Measurements from ENCODE around the gene OPA1. TPM values are rescaled to one million over a fixed set of nuclear protein-coding genes. Genes with fewer than 3 reads are reported as not detected.

The OPA1 gene
- total RNA-seq, 1 donor, result 91.5 TPM

DNA sequence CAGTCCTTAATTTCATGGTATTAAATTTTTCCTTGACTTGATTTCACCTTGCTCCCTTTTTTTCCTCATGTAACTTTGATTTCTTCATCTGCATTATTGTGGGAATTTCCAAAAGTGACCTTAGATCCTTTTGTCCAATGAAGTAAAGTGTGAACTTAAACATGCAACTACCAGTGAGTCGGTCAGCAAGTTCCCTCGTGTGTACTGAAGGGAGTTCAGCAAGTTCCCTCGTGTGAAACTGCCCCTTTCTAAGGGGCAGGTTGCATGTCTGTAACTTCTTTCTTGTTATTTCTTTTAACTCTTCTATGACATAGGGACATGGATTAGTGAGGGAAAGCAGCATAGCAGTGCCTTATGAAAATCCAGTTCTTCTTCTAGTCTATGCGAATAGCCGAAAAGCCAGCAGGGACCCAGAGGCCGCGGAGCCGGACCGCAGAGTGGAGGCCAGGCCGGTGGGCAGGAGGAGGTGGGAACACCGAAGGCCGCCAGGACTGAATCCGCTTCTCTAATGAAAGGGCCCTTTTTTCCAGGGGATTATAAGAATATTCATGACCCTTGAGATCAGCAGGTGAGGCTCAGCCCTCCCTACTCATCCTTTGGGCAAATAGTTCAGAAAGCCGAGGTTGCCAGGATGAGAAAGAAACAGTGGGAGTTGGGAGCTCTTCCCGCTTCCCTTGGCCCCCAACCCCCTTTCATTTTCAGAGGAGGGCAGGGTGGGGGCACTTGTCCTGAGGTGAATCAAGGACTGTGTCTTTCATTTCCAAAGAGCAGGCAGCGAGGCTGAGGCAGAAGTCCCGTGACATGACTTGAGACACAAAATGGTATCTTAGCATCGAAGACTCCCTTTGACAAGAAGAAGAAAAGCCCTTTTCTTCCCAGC is 117.5 kb downstream of the OPA1 start:
- H3K4me3 ChIP-seq (ENCODE audit: low read depth, low read length), result no peak overlapping the region
- TF ChIP-seq, protein P1, sequence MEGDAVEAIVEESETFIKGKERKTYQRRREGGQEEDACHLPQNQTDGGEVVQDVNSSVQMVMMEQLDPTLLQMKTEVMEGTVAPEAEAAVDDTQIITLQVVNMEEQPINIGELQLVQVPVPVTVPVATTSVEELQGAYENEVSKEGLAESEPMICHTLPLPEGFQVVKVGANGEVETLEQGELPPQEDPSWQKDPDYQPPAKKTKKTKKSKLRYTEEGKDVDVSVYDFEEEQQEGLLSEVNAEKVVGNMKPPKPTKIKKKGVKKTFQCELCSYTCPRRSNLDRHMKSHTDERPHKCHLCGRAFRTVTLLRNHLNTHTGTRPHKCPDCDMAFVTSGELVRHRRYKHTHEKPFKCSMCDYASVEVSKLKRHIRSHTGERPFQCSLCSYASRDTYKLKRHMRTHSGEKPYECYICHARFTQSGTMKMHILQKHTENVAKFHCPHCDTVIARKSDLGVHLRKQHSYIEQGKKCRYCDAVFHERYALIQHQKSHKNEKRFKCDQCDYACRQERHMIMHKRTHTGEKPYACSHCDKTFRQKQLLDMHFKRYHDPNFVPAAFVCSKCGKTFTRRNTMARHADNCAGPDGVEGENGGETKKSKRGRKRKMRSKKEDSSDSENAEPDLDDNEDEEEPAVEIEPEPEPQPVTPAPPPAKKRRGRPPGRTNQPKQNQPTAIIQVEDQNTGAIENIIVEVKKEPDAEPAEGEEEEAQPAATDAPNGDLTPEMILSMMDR (IDR thresholded peaks at IDR 0.05; ENCODE audit: insufficient read depth, low read depth, low read length), result no peak
- no peak for DNase-seq (ENCODE audit: low read depth)

DNA sequence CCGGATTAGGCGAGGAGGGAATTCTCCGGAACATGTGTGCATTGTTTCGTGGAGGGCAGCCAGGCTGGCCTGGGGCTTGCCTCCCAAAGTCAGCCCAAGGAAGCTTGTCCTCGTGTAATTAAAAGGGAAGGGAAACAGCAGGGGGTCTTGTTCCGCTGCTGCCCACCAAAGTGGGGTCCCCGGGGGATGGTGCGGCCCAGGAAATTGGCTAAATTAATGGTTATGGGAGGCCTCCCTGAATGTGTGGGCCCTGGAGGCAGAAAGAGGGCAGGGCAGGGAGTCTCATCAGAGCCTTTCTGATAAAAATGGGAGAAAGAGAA is 118.1 kb downstream of the OPA1 start:
- H3K4me3 ChIP-seq (ENCODE audit: low read depth, low read length), result no peak overlapping the region
- DNase-seq (ENCODE audit: low read depth), result no peak
- TF ChIP-seq, protein P1 (IDR thresholded peaks at IDR 0.05; ENCODE audit: insufficient read depth, low read depth, low read length), result no peak

GRCh38 chr3:193711523-193711963 is 118.5 kb downstream of the OPA1 start:
- TF ChIP-seq, protein P1 (IDR thresholded peaks at IDR 0.05; ENCODE audit: insufficient read depth, low read depth, low read length), result no peak
- H3K4me3 ChIP-seq (ENCODE audit: low read depth, low read length), result no peak overlapping the region
- DNase-seq (ENCODE audit: low read depth), result no peak

DNA sequence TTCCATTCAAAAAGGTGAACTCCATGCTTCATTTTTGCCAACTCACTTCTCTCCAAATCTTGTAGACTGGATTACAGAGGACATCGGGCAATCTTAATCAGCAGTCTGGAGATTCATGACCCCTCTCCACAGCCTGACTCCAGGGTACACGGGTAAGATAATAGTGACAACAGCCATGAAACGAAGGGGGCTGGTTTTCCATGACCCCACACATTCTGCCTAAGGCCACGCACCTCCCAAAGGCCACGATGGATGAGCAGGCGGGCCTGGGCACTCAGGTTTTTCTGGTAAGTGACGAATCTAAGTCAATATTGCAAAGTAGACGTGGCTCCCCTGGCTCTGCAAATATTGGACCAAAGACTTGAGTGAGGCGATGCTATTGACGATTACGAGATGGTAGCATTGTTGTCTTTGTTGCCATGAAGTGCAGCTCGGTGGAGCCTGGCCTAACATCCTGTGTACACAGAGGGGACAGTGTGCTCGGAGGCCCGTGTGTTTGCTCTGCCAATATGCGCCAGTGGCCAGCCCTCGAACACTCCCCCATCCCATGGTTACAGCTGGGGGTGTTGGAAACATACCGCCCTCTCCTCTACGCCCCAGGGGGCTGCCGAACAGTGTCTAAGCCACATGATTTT is 119.1 kb downstream of the OPA1 start:
- no peak overlapping the region for H3K4me3 ChIP-seq (ENCODE audit: low read depth, low read length)
- DNase-seq (ENCODE audit: low read depth), result no peak
- TF ChIP-seq, protein P1 (IDR thresholded peaks at IDR 0.05; ENCODE audit: insufficient read depth, low read depth, low read length), result no peak

DNA sequence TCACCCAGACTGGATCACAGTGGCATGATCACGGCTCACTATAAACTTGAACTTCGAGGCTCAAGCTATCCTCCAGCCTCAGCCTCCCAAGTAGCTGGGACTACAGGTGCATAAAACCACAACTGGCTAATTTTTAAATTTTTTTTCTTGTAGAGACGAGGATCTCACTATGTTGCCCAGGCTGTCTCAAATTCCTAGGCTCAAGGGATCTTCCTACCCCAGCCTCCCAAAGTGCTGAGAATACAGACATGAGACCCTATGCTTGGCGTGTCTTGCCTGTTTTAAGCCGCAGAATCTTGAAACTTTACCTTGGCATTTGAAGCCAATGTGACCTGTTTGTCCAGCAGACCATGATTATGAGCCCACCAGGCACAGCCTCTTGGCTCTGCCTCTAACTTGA is 119.9 kb downstream of the OPA1 start:
- no peak overlapping the region for H3K4me3 ChIP-seq (ENCODE audit: low read depth, low read length)
- TF ChIP-seq, protein P1 (IDR thresholded peaks at IDR 0.05; ENCODE audit: insufficient read depth, low read depth, low read length), result no peak
- DNase-seq (ENCODE audit: low read depth), result no peak

- H3K4me3 ChIP-seq (ENCODE audit: low read depth, low read length), result no peak overlapping the region
- TF ChIP-seq, protein P1 (IDR thresholded peaks at IDR 0.05; ENCODE audit: insufficient read depth, low read depth, low read length), result no peak
- DNase-seq (ENCODE audit: low read depth), result no peak
Observed at GRCh38 chr3:193714523-193715137, 121.6 kb downstream of the OPA1 start.

Measured in fibroblast of villous mesenchyme (primary cell).